Right hindlimb (tissue), 1 donor: Measurements from ENCODE around the gene FRG2.
"Not testable (repeated sequence)": the region's sequence is repeated elsewhere in the genome, so short reads cannot be mapped to it uniquely, and the experiment has no call there.

ENCODE experiments used
- DNase-seq: peaks from one replicate; pipeline ENCODE4 v3.0.0-alpha.2; 2018

The FRG2 gene

DNA sequence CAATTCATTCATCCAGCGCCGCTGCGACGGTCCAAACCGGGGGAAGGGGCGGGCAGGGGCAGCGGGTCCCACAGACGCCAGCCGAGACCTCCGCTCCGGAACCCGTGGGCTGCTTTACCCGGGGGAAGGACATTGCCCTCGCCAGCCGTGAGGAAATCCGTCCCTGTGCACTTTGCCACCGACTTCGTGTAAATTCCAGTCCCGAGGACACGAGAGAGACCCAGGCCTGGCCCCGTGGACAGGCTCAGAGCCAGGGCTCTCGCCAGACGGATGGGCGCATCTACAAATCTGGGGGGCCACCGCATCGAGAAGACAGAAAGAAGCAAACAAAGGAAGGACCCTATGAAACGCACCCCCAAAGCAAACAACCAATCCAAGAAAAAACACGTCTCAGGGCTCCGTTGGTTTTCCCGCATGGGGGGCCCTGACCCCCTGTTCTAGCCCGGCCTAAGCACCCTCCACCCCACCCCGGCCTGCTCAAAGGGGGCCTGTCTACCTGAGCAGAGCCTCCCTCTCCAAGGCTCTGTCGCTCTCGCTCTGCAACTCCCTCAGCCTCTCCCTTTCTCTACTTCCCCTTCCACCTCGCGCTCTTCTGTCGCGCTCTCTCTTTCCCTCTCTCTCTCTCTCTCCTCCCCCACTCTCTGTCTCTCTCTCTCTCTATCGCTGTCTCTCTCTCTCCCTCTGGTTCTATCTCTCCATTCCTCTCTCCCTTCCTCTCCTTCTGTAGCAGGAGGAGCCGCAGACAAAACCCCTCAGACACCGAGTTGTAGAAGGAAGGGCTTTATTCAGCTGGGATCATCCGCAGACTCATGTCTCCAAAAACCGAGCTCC is 11.3 kb downstream of the FRG2 start:
- DNase-seq = peak; percentile 11

DNA sequence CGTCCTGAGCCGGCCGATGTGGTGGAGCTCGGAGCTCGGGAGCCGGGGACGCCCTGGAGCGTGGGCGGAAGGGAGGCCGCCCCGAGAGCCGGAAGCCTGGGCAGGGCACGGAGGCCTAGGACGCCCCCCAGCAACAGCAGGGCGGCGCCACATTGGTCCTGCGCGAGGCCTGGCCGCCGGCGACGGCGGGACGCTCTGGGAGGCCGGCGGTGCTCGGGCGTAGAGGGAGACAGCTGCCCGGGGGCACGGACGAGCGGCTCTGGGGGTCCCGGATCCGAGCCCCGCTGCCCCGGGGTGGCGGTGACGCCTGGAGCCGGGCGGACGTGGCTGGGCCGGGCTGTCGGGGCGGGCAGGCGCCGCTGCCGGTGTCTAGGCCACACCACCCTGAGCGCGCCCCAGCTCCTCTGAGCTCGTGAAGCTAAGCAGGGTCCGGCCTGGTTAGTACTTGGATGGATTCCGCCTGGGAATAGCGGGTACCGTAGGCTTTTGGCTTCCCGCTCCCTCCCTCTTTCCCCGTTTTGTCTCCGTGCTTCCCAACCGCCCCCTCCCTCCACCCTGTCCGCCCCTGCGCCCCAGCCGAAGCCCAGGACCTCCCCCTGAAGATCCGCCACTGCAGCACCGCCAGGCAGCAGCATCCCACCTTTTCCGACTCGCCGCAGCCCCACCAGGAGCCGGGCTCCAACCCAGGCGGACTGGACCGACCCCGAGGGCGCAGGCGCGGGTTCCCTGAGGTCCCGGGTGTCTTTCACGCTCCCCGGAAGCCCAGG is 12.1 kb downstream of the FRG2 start:
- peak; percentile 33 for DNase-seq

- DNase-seq = not testable (repeated sequence)
Measured at GRCh38 chr4:189989941-189990340, 37.1 kb downstream of the FRG2 start.

DNA sequence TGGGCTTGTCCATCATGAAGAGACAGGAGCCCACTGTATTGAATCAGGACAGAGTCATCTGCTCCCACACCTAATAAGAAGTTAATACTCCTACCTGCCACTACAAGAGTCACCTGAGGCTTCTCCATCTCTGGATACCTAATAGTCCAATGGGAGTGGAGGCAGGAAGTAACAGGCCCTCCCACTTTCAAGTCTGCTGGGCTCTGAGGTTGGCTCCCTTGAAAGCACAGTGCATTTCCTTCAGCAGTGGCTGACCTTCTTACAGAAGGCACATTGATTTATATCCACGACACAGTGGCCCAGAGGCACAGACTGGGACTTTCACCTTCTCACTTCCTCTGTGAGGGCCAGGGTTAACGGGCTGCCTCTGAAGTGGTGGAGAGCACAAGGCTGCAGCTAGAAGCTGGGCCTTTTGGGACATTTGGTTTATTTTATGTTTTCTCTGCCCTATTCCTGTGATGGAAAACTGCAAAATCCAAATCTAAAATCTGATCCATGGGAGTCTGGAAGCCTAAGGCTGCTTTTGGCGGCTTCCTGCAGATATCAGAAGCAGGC is 38.1 kb downstream of the FRG2 start:
- DNase-seq = no peak

- not testable (repeated sequence) for DNase-seq
Measured at GRCh38 chr4:189985651-189986243, 41.3 kb downstream of the FRG2 start.

DNA sequence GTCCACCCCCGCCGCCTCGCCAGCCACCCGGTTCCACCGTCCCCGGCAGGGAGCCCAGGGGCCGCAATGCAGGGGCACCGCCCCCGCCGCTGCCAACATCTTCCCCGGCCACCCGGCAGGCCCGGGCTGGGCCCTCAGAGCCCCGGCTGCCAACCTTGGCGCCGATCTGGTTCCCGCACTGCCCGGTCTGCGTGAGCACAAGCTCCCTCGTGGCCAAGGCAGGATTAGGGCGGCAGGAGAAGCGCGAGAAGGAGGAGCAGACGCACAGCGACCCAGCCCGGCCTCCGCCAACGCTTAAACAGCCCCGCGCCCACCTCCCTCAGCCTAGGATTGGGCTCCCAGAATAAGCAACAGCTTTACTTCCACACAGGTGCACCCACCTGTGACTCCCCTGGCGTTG is 42.4 kb downstream of the FRG2 start:
- not testable (repeated sequence) for DNase-seq

DNA sequence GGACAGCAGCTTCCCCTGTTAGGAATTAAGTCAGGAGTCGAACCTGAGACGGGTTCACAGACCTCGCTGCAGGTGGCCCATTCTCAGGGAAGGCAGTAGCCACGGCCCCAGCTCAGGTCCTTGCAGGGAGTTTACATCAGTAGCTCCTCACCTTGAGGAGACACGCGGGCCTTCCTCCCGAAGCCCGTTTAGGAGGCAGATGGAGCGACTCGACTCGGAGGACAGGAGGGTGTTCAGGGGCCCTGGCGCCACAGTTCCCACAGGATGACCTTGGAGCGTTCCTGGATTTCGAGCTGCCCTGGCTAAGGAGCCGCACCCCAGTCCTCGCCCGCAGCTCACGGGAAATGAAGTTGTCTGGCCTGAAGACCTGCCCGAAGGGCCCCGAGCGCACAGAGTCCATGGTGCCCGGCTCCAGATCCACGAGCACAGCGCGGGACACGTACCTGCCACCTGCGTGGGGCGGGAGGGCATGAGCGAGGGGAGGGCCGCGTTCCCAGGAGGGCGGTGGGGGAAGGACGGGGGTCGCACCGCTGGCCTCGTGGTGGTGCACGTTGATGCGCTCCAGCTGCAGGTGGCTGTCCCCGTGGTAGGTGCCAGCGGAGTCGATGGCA is 43.0 kb downstream of the FRG2 start:
- DNase-seq = not testable (repeated sequence)

DNA sequence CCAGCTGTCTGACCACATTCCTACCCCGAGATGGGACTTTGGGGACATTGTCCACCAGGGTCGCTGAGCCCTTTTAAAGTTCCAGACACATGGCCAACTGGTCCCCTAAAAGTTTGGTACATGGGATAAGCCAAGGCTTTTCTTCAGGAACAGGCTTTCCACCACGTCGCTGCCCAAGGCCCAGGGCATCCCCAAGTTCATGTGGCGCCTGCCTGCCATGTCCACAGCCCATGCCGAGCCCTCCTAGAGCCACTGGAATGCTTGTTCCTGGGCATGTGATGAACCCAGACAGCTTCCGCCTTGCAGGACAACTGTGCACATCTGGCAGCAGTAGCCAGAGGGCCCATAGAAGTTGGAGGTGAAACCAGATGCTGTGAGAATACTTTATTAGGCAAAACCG is 45.1 kb downstream of the FRG2 start:
- DNase-seq = no peak

DNA sequence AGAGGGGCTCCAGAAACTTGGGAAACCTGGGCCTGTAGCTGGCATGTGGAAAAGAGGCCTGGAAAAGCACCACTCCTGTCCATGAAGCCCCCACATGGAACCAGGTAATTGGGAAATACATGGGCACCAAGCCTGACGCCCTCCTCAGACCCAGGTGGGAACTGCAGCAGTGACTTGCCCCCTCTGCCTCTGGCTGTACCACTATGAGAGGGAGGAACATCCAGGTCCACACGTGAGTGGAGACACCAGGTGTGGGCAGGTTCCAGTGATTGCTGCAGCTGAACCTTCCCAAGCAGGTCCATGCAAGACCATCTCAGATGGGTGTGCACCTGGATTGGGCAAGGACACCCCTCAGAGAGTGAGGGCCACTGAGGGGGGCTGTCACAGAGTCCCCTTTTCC is 46.8 kb downstream of the FRG2 start:
- DNase-seq = not testable (repeated sequence)

DNA sequence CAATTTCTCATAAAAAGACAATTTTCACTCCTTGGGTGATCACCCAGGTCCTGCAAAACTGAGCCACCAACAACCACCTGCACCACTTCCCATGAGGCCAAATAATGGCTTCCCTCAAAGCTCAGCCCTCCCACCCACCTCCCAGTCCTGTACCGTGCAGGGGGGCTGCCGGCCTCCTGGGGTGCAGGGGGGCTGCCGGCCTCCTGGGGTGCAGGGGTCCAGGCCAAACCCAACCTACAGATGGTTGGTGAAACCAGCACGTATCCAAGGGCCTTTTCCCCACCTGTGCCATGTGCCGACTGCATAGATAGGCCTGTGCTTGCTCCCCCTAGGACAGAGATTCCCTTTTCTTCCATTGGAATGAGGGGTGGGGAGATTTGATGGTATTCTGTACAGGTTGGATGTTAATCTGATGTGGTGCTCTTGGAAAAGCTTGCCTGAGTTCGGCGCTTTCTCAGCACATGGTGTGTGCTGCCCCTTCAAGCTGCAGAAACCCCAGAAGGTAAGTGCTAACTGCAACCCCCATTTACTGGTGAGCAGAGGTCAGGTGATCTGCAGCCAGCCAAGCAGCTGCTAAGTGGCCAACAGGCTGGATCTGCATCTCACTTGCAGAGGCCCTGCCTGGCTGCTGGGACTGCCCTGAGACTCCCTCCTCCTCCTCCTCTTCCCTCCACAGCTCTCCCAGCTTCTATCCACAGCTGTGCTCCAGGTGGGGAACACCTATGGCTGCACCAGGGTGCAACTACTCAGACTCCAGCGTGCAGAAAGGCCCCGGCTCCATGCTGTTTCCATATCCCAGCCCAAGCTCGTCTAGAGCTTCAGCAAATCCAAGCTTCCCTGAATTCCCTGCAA is 47.6 kb downstream of the FRG2 start:
- DNase-seq = no peak
